PFSK-1 (cell line): Measurements from ENCODE around the gene NT5M.

Experiments
- POLR2AphosphoS5 ChIP-seq: IDR thresholded peaks from 2 replicates; pipeline ENCODE4 v1.6.1; 2012; ENCODE audit warnings: low read depth, mild to moderate bottlenecking, control low read depth, low read length, moderate library complexity
- REST ChIP-seq, 2 experiments: IDR thresholded peaks; 2 replicates each; pipeline versions ENCODE4 v1.6.1 to v1.8.0; 2011 to 2012; ENCODE audit warnings: low read depth in 2 of 2, low read length in 2 of 2, control low read depth in 1 of 2, inconsistent platforms in 1 of 2, mild to moderate bottlenecking in 1 of 2, moderate library complexity in 1 of 2; ENCODE audit not compliant: insufficient read depth in 1 of 2
- TAF1 ChIP-seq: IDR thresholded peaks from 2 replicates; pipeline ENCODE4 v1.6.1; 2012; ENCODE audit warnings: low read length, control low read depth, borderline replicate concordance; ENCODE audit not compliant: insufficient read depth

DNA sequence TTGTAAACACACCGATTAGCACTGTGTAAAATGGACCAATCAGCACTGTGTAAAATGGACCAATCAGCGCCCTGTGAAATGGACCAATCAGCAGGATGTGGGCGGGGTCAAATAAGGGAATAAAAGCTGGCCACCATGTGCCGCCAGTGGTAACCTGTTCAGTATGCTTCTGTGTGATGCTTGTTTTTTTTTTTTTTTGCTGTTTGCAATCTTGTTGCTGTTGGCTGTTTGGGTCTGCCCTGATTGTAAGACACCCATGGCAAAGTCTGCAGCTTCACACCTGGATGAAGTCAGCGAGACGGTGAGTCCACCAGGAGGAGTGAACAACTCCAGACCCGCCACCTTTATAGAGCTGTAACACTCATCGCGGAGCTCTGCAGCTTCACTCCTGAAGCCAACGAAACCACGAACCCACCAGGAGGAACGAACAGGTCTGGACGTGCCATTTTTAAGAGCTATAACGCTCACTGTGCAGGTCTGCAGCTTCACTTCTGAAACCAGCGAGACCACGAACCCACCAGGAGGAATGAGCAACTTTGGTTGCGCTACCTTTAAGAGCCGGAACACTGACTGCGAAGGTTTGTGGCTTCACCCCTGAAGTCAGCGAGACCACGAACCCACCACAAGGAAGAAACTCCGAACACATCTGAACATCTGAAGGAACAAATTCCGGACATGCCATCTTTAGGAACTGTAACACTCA, 88.6 kb downstream of the NT5M start:
- TF ChIP-seq REST (IDR thresholded peaks at IDR 0.05; ENCODE audit: insufficient read depth in 1 of 2, low read depth in 2 of 2, low read length in 2 of 2) (no peak), TAF1 (no peak), POLR2AphosphoS5 (no peak)
